AG04450 (cell line): ENCODE data around the gene NRN1L. TPM values are rescaled to one million over a fixed set of nuclear protein-coding genes. Genes with fewer than 3 reads are reported as not detected.

Source experiments
- CTCF ChIA-PET: fragments of 300-600, 350-600 bp; formaldehyde crosslinking; extraction: SDS; loops from one replicate; lab custom pipeline; 2022; ENCODE audit warnings: antibody characterized with exemption, inconsistent platforms; lab: Charles Lee
- POLR2A ChIA-PET: fragments of 350-600 bp; formaldehyde crosslinking; extraction: SDS; loops from one replicate; lab custom pipeline; 2021; ENCODE audit warnings: antibody characterized with exemption, inconsistent platforms; lab: Yijun Ruan, JAX
- DNase-seq: peaks from one replicate; pipeline ENCODE4 v3.0.0-alpha.2; 2011; ENCODE audit warnings: low read depth, low spot score
- H3K27ac ChIP-seq: one replicate; pipeline ENCODE4 v1.5.1; 2012; ENCODE audit warnings: low read depth, low read length, control low read depth
- H3K27me3 ChIP-seq: one replicate; pipeline ENCODE4 v1.6.0; 2012; ENCODE audit warnings: low read length; ENCODE audit not compliant: control insufficient read depth, insufficient read depth
- H3K4me3 ChIP-seq: 2 replicates; pipeline ENCODE4 v1.5.1; 2011; ENCODE audit warnings: mild to moderate bottlenecking, low read depth, low read length, control low read depth
- H3K9me3 ChIP-seq: 2 replicates; pipeline ENCODE4 v1.5.1; 2012; ENCODE audit warnings: low read length; ENCODE audit not compliant: control insufficient read depth, insufficient read depth
- polyA plus RNA-seq: library from polyadenylated mRNA; depleted of rRNA; stranded (reverse); fragments of >200 nt; gene quantifications from 2 replicates; pipeline ENCODE4 v1.2.3, GENCODE V29; 2011
- TF ChIP-seq, protein P1 (sequence below): IDR thresholded peaks from 2 replicates; pipeline ENCODE4 v1.5.1; 2011; ENCODE audit warnings: low read depth, low read length, control low read depth, inconsistent platforms

Gene NRN1L
- polyA plus RNA-seq, 1 experiment = 0.21 TPM

- ChIA-PET CTCF (interaction anchor here (3.2 kb wide), 1 partner anchor 47 kb away, joined by 14 read pairs; no protein-coding TSS in a partner anchor), POLR2A (interaction anchor here (0.9 kb wide), 1 partner anchor 55 kb away, joined by 3 read pairs; the partner anchor contains the start of gene PSMB10)
- no peak for DNase-seq
These were observed 3.0 kb upstream of the NRN1L start for GRCh38 chr16:67881621-67882161.

GRCh38 chr16:67882374-67883145 lies 2.1 kb upstream of the NRN1L start:
- H3K27me3 ChIP-seq = no peaks in the 10 kb centered on the region
- no peak overlapping the region for H3K27ac ChIP-seq
- no peak overlapping the region for H3K4me3 ChIP-seq
- no peaks in the 10 kb centered on the region for H3K9me3 ChIP-seq
- CTCF ChIA-PET = interaction anchor here (0.9 to 3.2 kb wide), 8 partner anchors 8 to 158 kb away, joined by 3 to 25 read pairs (median 12); partner anchors contain the start of genes EDC4 and PSKH1
- TF ChIP-seq, protein P1, sequence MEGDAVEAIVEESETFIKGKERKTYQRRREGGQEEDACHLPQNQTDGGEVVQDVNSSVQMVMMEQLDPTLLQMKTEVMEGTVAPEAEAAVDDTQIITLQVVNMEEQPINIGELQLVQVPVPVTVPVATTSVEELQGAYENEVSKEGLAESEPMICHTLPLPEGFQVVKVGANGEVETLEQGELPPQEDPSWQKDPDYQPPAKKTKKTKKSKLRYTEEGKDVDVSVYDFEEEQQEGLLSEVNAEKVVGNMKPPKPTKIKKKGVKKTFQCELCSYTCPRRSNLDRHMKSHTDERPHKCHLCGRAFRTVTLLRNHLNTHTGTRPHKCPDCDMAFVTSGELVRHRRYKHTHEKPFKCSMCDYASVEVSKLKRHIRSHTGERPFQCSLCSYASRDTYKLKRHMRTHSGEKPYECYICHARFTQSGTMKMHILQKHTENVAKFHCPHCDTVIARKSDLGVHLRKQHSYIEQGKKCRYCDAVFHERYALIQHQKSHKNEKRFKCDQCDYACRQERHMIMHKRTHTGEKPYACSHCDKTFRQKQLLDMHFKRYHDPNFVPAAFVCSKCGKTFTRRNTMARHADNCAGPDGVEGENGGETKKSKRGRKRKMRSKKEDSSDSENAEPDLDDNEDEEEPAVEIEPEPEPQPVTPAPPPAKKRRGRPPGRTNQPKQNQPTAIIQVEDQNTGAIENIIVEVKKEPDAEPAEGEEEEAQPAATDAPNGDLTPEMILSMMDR = no peak
- no peak for DNase-seq
- POLR2A ChIA-PET = interaction anchor here (0.9 kb wide), 1 partner anchor 54 kb away, joined by 3 read pairs; the partner anchor contains the start of gene PSMB10

More at GRCh38 chr16:67881621-67882161, 3.0 kb upstream of the NRN1L start:
- no peak overlapping the region for H3K4me3 ChIP-seq
- H3K27me3 ChIP-seq = no peaks in the 10 kb centered on the region
- H3K27ac ChIP-seq = peak overlapping the region; percentile 31
- TF ChIP-seq, protein P1 = no peak
- no peaks in the 10 kb centered on the region for H3K9me3 ChIP-seq

- Histone ChIP-seq H3K9me3 (no peaks in the 10 kb centered on the region), H3K27ac (no peak overlapping the region), H3K4me3 (no peak overlapping the region), H3K27me3 (no peaks in the 10 kb centered on the region)
- DNase-seq = no peak
- POLR2A ChIA-PET = interaction anchor here (0.6 to 2.1 kb wide), 2 partner anchors 10 to 335 kb away, joined by 5 to 10 read pairs; partner anchors contain the start of gene PSKH1
- TF ChIP-seq, protein P1 = no peak; the same call in 1 of the 2 replicates
- CTCF ChIA-PET = interaction anchor here (0.6 to 3.2 kb wide), 26 partner anchors 9 to 362 kb away, joined by 3 to 25 read pairs (median 5); partner anchors contain the start of genes ACD, CTRL, EDC4 and PSKH1
These were observed 1.4 kb upstream of the NRN1L start for GRCh38 chr16:67883146-67883871.

- Histone ChIP-seq H3K27ac (no peak overlapping the region), H3K27me3 (no peaks in the 10 kb centered on the region), H3K9me3 (no peaks in the 10 kb centered on the region), H3K4me3 (no peak overlapping the region)
- CTCF ChIA-PET = interaction anchor here (0.6 to 3.2 kb wide), 30 partner anchors 9 to 363 kb away, joined by 3 to 25 read pairs (median 4); partner anchors contain the start of genes ACD, CTRL, EDC4 and PSKH1
- TF ChIP-seq, protein P1 = peak; percentile 84; the same call in 1 of the 2 replicates
- DNase-seq = no peak
- POLR2A ChIA-PET = interaction anchor here (0.6 to 2.1 kb wide), 4 partner anchors 10 to 335 kb away, joined by 3 to 10 read pairs (median 4); partner anchors contain the start of gene PSKH1
These were observed 818 bp upstream of the NRN1L start for GRCh38 chr16:67883872-67884261.
